NCI-H1105 treated with DMSO at 0.1 percent for 48 hours (cell line): ENCODE results near the gene PYGB.
A peak's percentile ranks its signal among the peaks of the same experiment; 100 is the strongest.

Experiments used
- DNase-seq: peaks from one replicate; lab custom pipeline; 2025; lab: John Stamatoyannopoulos, UW

The PYGB gene

DNA sequence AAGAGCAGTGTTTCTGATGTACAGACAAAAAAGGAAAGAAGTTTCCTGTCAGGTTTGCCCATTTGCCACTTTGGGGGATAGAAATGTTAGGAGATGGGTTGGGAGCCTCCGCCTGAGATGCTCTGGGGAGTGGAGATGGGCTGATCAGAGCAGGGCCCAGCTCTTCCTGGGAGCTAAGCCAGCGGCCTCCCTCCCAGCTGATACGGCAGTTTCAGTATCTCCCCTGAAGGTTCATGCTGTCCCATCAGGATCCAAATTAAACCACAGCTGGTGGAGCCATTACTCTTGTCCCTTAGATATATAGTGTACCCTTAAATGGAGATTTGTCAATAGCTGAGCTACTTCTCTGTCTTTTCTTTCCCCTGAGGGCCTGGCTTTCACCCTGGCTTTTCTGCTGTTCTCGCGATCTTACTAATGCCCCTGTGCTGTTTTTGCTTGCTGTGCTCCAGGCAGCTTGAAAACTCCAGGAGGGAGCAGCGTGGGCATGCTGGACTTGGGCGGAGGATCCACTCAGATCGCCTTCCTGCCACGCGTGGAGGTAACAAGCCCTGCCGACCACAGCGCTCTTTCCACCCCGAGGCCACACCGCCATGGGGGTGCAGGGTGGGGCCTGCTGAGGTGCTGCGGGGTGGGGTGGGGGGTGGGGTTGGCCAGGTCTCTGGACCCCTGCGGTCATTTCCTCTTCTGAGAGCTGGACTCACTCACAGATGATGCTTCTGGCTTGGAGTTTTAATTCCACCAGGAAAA lies 31.5 kb upstream of the PYGB start:
- DNase-seq = no peak

- no peak for DNase-seq
Measured at GRCh38 chr20:25217161-25218108, 30.4 kb upstream of the PYGB start.

- no peak for DNase-seq
Measured at GRCh38 chr20:25218109-25218486, 29.8 kb upstream of the PYGB start.

DNA sequence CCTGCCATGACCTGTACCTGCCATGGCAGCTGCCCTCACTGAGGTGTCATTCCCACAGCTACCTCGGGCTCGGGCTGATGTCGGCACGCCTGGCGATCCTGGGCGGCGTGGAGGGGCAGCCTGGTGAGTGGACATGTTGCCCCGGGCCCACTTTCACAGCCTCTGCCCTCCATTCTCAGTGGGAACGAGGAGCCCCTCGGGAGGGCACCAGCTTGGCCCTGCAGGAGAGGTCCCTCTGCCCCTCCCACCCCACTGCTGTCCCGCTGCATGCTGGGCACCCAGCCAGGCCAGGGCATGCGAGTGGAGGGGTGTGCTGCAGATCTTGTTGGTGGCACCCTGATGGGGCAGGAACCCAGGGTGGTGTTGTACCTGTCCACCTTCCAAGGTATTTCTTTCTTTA lies 29.4 kb upstream of the PYGB start:
- no peak for DNase-seq

- no peak for DNase-seq
Measured at GRCh38 chr20:25219365-25219764, 28.5 kb upstream of the PYGB start.

- DNase-seq = no peak
Measured at GRCh38 chr20:25220021-25220730, 27.7 kb upstream of the PYGB start.

GRCh38 chr20:25220810-25221591 lies 26.9 kb upstream of the PYGB start:
- DNase-seq = peak; percentile 71

GRCh38 chr20:25221592-25222460 lies 26.1 kb upstream of the PYGB start:
- no peak for DNase-seq

GRCh38 chr20:25222461-25223178 lies 25.3 kb upstream of the PYGB start:
- DNase-seq = no peak

GRCh38 chr20:25223179-25223661 lies 24.7 kb upstream of the PYGB start:
- DNase-seq = no peak

DNA sequence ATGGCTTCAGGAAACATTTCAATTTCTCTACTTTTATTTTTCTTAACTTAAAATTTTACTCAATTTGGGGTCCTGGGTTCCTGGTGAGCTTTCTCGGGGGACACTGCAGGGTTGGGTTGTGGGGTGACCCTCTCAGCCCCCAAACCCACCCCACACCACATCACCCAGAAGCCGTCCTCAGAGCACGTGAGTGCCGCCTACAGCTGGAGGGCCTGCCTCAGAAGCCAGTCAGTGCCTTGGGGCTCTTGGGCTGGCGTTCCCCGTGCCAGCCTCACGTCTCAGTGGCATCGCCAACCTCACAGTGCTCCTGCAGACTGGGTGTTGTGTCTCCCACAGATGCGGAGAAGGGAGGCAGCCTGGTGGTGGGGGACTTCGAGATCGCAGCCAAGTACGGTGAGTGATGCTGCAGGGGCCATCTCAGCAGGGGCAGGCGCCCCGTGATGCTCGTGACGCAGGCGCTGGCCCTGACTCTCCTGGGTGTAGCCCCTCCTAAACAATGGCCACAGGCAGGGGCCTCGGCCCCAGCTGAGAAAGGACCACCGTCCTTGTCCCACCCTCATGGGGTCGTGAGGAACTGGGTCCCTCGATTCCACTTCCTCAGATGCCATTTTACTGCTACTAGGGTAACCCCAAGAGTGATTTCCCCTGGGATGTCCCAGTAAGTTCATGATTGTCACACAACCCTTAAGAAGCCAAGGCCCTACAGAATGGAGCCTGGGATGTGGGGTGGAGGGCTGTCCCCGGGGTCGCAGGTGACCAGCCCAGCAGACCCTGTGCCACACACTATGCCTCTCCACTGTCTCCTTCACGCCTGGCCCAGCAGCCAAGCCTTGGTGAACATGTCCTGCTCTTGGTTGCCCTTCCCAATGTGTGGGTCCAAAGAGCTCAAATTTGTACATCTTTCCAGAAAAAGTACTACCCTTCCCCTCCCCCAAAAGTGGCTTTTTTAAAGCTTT lies 23.8 kb upstream of the PYGB start:
- no peak for DNase-seq

DNA sequence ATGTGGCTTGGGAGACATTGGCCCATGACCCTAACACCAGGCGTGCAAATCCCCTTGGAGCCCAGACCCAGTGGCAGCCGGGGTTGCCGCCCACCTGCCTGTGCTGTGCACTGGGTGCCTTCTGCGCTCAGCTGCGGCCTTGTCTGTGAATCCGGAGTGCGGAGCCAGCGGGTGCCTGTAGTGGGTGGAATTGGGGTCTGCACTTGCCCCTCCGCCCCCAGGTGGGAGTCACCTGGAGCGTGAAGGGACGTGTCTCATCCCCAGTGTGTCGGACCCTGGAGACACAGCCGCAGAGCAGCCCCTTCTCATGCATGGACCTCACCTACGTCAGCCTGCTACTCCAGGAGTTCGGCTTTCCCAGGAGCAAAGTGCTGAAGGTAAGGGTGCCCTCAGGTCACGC lies 22.9 kb upstream of the PYGB start:
- DNase-seq = no peak

GRCh38 chr20:25225642-25226432 lies 22.0 kb upstream of the PYGB start:
- no peak for DNase-seq

DNA sequence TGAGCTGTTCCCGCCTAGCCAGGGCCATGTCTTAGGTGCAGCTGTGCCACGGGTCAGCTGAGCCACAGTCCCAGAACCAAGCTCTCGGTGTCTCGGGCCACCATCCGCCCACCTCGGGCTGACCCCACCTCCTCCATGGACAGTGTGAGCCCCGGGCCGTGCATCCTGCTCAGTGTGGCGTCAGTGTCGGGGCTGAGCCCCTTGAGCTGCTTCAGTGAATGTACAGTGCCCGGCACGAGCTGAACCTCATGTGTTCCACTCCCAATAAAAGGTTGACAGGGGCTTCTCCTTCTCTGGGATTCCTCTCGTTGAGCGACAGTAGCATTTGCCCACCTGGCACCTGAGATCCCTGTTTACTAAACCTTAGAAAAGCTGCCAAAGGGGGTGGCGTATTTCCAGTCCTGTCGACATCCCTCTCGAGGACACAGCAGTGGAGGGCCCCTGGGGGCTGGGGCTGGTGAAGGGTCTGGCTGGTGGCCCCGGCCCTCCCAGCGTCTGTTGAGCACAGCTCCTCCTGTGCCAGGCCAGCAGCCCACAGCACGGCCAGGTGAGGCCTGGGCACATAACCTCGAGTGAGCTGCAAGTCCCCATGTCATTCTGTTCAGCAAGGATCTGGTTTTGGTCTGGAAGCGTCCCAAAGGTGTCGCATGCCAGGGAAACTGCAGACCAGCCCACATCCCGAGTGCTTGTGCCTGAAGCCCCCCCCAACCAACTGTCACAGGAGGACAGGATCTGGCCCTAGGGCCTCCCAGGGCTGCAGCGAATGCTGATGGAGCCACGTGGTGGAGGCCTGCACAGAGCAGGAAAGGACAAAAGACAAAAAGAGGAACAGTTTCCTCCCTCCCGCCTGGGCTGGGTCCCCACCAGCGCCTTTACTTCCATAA lies 21.2 kb upstream of the PYGB start:
- no peak for DNase-seq

DNA sequence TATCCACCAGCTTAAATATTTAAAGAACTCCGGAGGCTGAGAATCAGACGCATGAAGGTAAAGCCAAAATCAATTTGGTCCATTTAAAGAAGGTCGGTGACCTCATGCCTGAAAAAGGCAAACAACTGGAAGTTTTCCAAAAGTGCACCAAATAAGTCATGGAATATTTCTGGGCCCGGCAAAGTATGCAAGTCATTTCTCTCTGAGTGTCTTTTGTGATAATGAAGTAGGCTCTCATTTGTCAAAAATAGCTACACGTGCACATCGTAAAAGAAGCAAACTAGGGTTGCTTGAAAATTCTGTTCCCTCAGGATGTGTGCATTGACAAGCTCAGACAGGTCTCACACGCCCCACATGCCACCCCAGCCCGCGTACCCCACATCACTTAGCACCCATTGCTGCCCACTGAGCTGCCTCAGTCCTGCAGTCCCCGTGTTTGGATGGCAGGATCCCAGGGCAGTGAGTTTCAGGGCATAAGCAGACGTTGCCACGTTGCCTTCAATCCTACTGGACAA lies 20.5 kb upstream of the PYGB start:
- DNase-seq = peak; percentile 21

DNA sequence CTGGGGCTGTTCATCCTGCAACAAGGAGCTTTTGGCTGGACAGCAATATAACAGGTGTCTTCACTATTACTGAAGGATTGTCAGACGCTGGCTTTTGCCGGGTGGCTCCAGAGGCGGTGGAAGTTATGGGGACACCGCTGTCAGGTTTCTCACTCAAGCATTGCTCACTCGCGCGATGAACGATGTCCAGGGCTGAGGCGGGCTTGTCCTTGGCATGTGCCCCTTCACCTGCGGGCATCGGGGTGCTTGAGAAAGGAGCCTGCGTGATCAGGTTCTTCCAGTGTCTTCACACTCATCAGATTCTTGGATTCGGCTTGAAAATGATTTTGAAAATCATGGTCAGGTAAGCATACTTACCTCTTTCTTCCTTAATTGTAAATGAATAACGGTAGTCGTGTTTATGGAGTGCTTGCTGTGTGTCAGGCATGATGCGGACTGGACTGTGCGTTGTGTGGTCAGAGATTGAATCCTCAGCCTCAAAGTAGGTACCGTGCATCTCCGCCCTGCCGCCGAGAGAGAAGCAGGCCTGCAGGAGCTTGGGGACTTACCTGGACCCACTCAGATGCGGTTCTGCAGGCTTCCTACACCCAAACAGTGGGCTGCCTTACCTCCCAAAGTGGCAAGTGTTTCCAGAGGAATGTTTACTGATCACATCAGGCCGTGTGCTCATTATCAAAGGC lies 18.3 kb upstream of the PYGB start:
- no peak for DNase-seq
